Keratinocyte (primary cell): ENCODE data around the gene PRKN. TPM values are rescaled to one million over a fixed set of nuclear protein-coding genes. Genes with fewer than 3 reads are reported as not detected.

Experiments used
- DNase-seq: peaks from one replicate; pipeline ENCODE4 v3.0.0-alpha.2; 2011; ENCODE audit warnings: low read depth, missing footprints, low spot score
- FAIRE-seq: peaks from 2 replicates; lab custom pipeline; 2011; peaks lifted over from hg19 to GRCh38; lab: Jason Lieb, UNC
- H2AFZ ChIP-seq: 2 replicates; pipeline ENCODE4 v1.6.0; 2012; ENCODE audit warnings: low read length, control low read depth, inconsistent platforms; ENCODE audit not compliant: control insufficient read depth
- H3K27ac ChIP-seq: 2 replicates; pipeline ENCODE4 v1.5.1; 2011; ENCODE audit warnings: low read length; ENCODE audit not compliant: control insufficient read depth, insufficient read depth
- H3K27me3 ChIP-seq: 3 replicates; pipeline ENCODE4 v1.6.0; 2011; ENCODE audit warnings: low read length; ENCODE audit not compliant: control insufficient read depth, insufficient read depth; ENCODE audit errors: extremely low read depth
- H3K36me3 ChIP-seq, 2 experiments: 2 replicates in 1 of 2; 3 replicates in 1 of 2; pipeline ENCODE4 v1.5.1; 2011; ENCODE audit warnings: low read length in 2 of 2, mild to moderate bottlenecking in 1 of 2; ENCODE audit not compliant: control insufficient read depth in 2 of 2, insufficient read depth in 2 of 2; ENCODE audit errors: extremely low read depth in 1 of 2
- H3K4me1 ChIP-seq: 3 replicates; pipeline ENCODE4 v1.5.1; 2011; ENCODE audit warnings: low read length; ENCODE audit not compliant: control insufficient read depth, insufficient read depth; ENCODE audit errors: extremely low read depth
- H3K4me2 ChIP-seq: 3 replicates; pipeline ENCODE4 v1.6.0; 2011; ENCODE audit warnings: low read depth, low read length; ENCODE audit not compliant: control insufficient read depth, insufficient read depth; ENCODE audit errors: extremely low read depth
- H3K4me3 ChIP-seq, 3 experiments: fragments of 200-600 bp in 1 of 3; sonication (generic) in 1 of 3; 2 replicates in 2 of 3; 3 replicates in 1 of 3; pipeline ENCODE4 v1.5.1; 2011 to 2016; ENCODE audit warnings: low read length in 3 of 3, mild to moderate bottlenecking in 3 of 3, control low read depth in 2 of 3, inconsistent platforms in 1 of 3, low read depth in 1 of 3, mixed read lengths in 1 of 3, mixed run types in 1 of 3, moderate library complexity in 1 of 3; ENCODE audit not compliant: control insufficient read depth in 2 of 3, insufficient read depth in 2 of 3; ENCODE audit errors: extremely low read depth in 1 of 3
- H3K79me2 ChIP-seq: 2 replicates; pipeline ENCODE4 v1.6.0; 2012; ENCODE audit warnings: low read length; ENCODE audit not compliant: control insufficient read depth, insufficient read depth
- H3K9ac ChIP-seq: 3 replicates; pipeline ENCODE4 v1.6.0; 2011; ENCODE audit warnings: low read length; ENCODE audit not compliant: control insufficient read depth, insufficient read depth; ENCODE audit errors: extremely low read depth
- H3K9me1 ChIP-seq: 3 replicates; pipeline ENCODE4 v1.6.0; 2011; ENCODE audit warnings: low read length; ENCODE audit not compliant: control insufficient read depth, insufficient read depth; ENCODE audit errors: extremely low read depth
- H3K9me3 ChIP-seq: 2 replicates; pipeline ENCODE4 v1.5.1; 2012; ENCODE audit warnings: low read depth, low read length; ENCODE audit not compliant: control insufficient read depth
- H4K20me1 ChIP-seq: 3 replicates; pipeline ENCODE4 v1.6.0; 2011; ENCODE audit warnings: low read length; ENCODE audit not compliant: control insufficient read depth, insufficient read depth; ENCODE audit errors: extremely low read depth
- CTCF ChIP-seq, 3 experiments: IDR thresholded peaks in 1 of 3; conservative IDR thresholded peaks in 1 of 3; optimal IDR thresholded peaks in 1 of 3; 2 replicates in 2 of 3; 3 replicates in 1 of 3; pipeline versions ENCODE3 to v1.5.1; 2011; ENCODE audit warnings: low read length in 3 of 3, mild to moderate bottlenecking in 3 of 3, moderate library complexity in 2 of 3, control low read depth in 1 of 3, inconsistent platforms in 1 of 3; ENCODE audit not compliant: insufficient read depth in 2 of 3; ENCODE audit errors: extremely low read depth in 1 of 3
- EZH2 ChIP-seq: IDR thresholded peaks from one replicate; pipeline ENCODE4 v1.6.1; 2012; ENCODE audit warnings: inconsistent platforms, mild to moderate bottlenecking, low read length, moderate library complexity
- dilution Hi-C: fragments of 300-500 bp; cut with MboI; formaldehyde crosslinking; loops from one replicate; pipeline ENCODE4 v1.7.0; 2020; ENCODE audit warnings: low sequenced_read_pairs; ENCODE audit not compliant: extremely low pct_ligation_motif_present
- polyA plus RNA-seq, 5 experiments: library from polyadenylated mRNA; depleted of rRNA in 3 of 5; stranded (reverse) in 3 of 5; stranded (forward) in 1 of 5; unstranded in 1 of 5; fragments of >200 nt; gene quantifications; 1 replicate in 1 of 5; 2 replicates in 3 of 5; 3 replicates in 1 of 5; pipeline versions ENCODE4 v1.2.1 to v1.2.3, GENCODE V29; 2011 to 2012; ENCODE audit warnings: missing spikeins in 2 of 5, low read depth in 1 of 5, low replicate concordance in 1 of 5

The PRKN gene
- polyA plus RNA-seq, 1 donor (not counting 4 experiments of a cell fraction or from before 2014, with no cell fraction given): 0.67 TPM

- Histone ChIP-seq H4K20me1 (no peaks in the 10 kb centered on the region), H3K9me1 (no peaks in the 10 kb centered on the region), H3K27ac (no peak overlapping the region), H3K4me3 (no peak overlapping the region), H3K4me1 (no peaks in the 10 kb centered on the region), H3K9me3 (no peaks in the 10 kb centered on the region), H3K9ac (no peak overlapping the region), H3K4me2 (no peak overlapping the region), H3K79me2 (no peaks in the 10 kb centered on the region), H3K27me3 (no peaks in the 10 kb centered on the region), H3K36me3 (no peaks in the 10 kb centered on the region), H2AFZ (no peak overlapping the region)
- dilution Hi-C loops: no loop called here
- no peak for TF ChIP-seq EZH2
- TF ChIP-seq CTCF (optimal IDR thresholded peaks at IDR 0.05 in 1 of 3, IDR thresholded peaks at IDR 0.05 in 1 of 3, conservative IDR thresholded peaks at IDR 0.05 in 1 of 3; ENCODE audit: extremely low read depth in 1 of 3, insufficient read depth in 2 of 3, low read length in 3 of 3): no peak
- FAIRE-seq (no peak), DNase-seq (no peak)
Measured at GRCh38 chr6:161830866-161831616, 896.5 kb downstream of the PRKN start.

- Histone ChIP-seq H3K4me1 (no peaks in the 10 kb centered on the region), H4K20me1 (no peaks in the 10 kb centered on the region), H3K36me3 (no peaks in the 10 kb centered on the region), H3K79me2 (no peaks in the 10 kb centered on the region), H3K9me1 (no peaks in the 10 kb centered on the region), H3K27me3 (no peaks in the 10 kb centered on the region), H3K9me3 (no peaks in the 10 kb centered on the region), H3K9ac (no peak overlapping the region), H2AFZ (no peak overlapping the region), H3K4me3 (no peak overlapping the region), H3K27ac (no peak overlapping the region), H3K4me2 (no peak overlapping the region)
- TF ChIP-seq CTCF (optimal IDR thresholded peaks at IDR 0.05 in 1 of 3, IDR thresholded peaks at IDR 0.05 in 1 of 3, conservative IDR thresholded peaks at IDR 0.05 in 1 of 3; ENCODE audit: extremely low read depth in 1 of 3, insufficient read depth in 2 of 3, low read length in 3 of 3): no peak
- no peak for TF ChIP-seq EZH2
- no peak for FAIRE-seq
- dilution Hi-C loops: no loop called here
- DNase-seq: no peak
Measured at GRCh38 chr6:161829291-161829729, 898.3 kb downstream of the PRKN start.
